Ovary (tissue), 9 donors: ENCODE measurements around the gene RFC3. TPM values are rescaled to one million over a fixed set of nuclear protein-coding genes. Genes with fewer than 3 reads are reported as not detected.

Experiments
- DNase-seq, 5 donors: peaks; one replicate each; pipeline ENCODE4 v3.0.0-alpha.2; 2019 to 2020
- H3K27ac ChIP-seq, 2 donors: fragments of 200-600 bp; one replicate each; pipeline versions ENCODE4 v1.5.1 to v1.8.0; 2019 to 2022
- H3K27me3 ChIP-seq: fragments of 200-600 bp; one replicate; pipeline ENCODE4 v1.8.0; 2022
- H3K36me3 ChIP-seq: fragments of 200-600 bp; sonication (generic); one replicate; pipeline ENCODE4 v1.5.1; 2019
- H3K4me1 ChIP-seq: one replicate; pipeline ENCODE4 v1.8.1; 2013; ENCODE audit warnings: mild to moderate bottlenecking, moderate library complexity; ENCODE audit not compliant: insufficient read depth
- H3K4me3 ChIP-seq: fragments of 200-600 bp; sonication (generic); one replicate; pipeline ENCODE4 v1.5.1; 2017
- H3K9me3 ChIP-seq, 2 donors: fragments of 200-600 bp in 1 of 2; sonication (generic) in 1 of 2; one replicate each; pipeline versions ENCODE4 v1.5.1 to v1.8.1; 2013 to 2019; ENCODE audit warnings: mild to moderate bottlenecking in 1 of 2, moderate library complexity in 1 of 2
- EP300 ChIP-seq: sonication (generic); formaldehyde crosslinking; IDR thresholded peaks from one replicate; pipeline ENCODE4 v1.6.1; 2017; ENCODE audit warnings: antibody characterized with exemption
- POLR2A ChIP-seq: fragments of 450-650 bp; IDR thresholded peaks from one replicate; pipeline ENCODE4 v1.6.1; 2017; ENCODE audit warnings: antibody characterized with exemption, mild to moderate bottlenecking, moderate library complexity
- WGBS, 3 donors: extraction: QIAGEN DNeasy Blood & Tissue Kit in 1 of 3; methylation state at CpG; one replicate each; pipeline versions ENCODE4 v1.1.5 to v1.1.7; 2013 to 2017; 5-methylcytosine and 5-hydroxymethylcytosine counted together
- intact Hi-C, 4 donors: fragments of 100-400 bp; cut with DNase I; formaldehyde crosslinking; loops; one replicate each; pipeline versions ENCODE4 v1.11.0 to v1.15.1; 2022 to 2023
- polyA plus RNA-seq, 2 donors: library from polyadenylated mRNA; stranded (reverse); fragments of 200-250 nt in 1 of 2; fragments of 350-450 nt in 1 of 2; fragmentation: Illumina TruSeq in 1 of 2; extraction: RNeasy Lipid Tissue Mini Kit (QIAGEN cat#74804) in 1 of 2; gene quantifications; one replicate each; pipeline ENCODE4 v1.2.3, GENCODE V29; 2013 to 2014
- total RNA-seq, 7 donors: library from RNA; depleted of rRNA in 2 of 7; stranded (reverse); fragments of >200 nt in 2 of 7; fragmentation: NEBNext Ultra II Directional in 3 of 7; extraction: Animal tissue kit (Norgen Biotek cat#: 25700) in 3 of 7; gene quantifications; one replicate each; pipeline versions ENCODE4 v1.1.0 to v1.2.4, GENCODE V29; 2016 to 2023
- TF ChIP-seq, protein P1 (sequence below), 3 donors: fragments of 450-650 bp in 2 of 3; fragments of 200-600 bp in 1 of 3; IDR thresholded peaks; one replicate each; pipeline versions ENCODE4 v1.5.1 to v1.8.0; 2016 to 2022; ENCODE audit warnings: antibody characterized with exemption in 3 of 3, mild to moderate bottlenecking in 1 of 3
- donor health status: DM: no; HTN: no; CAD: no; lungs with moderate emphysema.
- donor health status: DM: no; HTN: no; CAD: no.
- donor health status: Bipolar disorder and iron deficiency.
- donor health status: DM: yes; HTN: yes; CAD: no.
- donor health status: DM: no; HTN: no; CAD: no.
- donor health status: DM: yes; HTN: yes; CAD: no.

The RFC3 gene
- total and polyA plus RNA-seq, 9 donors = 6.9 to 9.4 (median 7.5) TPM

DNA sequence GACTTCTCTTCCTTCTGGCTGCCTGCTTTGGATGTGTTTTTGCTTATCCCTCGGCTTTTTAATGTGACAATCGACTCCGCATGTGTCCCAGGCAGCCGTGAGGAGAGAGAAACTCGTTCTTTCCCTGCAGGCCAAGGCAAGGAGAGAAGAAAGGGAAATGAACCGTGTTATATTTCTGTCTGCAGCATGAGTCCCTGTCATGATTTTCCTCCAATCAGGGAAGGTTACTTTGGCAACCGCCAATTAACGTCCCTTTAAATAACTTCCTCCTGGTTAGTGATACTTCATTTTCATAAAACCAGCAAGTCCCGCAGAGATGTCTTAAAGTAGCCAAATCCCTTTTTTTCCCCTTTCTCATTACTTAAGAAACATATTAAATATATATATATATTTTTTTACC is 42.6 kb downstream of the RFC3 start:
- H3K4me1 ChIP-seq = no peaks in the 10 kb centered on the region
- no peaks in the 10 kb centered on the region for H3K9me3 ChIP-seq
- intact Hi-C loops = no loop called here
- no peak overlapping the region for H3K27ac ChIP-seq
- no peak for TF ChIP-seq EP300
- no peak for TF ChIP-seq POLR2A
- TF ChIP-seq, protein P1, sequence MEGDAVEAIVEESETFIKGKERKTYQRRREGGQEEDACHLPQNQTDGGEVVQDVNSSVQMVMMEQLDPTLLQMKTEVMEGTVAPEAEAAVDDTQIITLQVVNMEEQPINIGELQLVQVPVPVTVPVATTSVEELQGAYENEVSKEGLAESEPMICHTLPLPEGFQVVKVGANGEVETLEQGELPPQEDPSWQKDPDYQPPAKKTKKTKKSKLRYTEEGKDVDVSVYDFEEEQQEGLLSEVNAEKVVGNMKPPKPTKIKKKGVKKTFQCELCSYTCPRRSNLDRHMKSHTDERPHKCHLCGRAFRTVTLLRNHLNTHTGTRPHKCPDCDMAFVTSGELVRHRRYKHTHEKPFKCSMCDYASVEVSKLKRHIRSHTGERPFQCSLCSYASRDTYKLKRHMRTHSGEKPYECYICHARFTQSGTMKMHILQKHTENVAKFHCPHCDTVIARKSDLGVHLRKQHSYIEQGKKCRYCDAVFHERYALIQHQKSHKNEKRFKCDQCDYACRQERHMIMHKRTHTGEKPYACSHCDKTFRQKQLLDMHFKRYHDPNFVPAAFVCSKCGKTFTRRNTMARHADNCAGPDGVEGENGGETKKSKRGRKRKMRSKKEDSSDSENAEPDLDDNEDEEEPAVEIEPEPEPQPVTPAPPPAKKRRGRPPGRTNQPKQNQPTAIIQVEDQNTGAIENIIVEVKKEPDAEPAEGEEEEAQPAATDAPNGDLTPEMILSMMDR (IDR thresholded peaks at IDR 0.05) = no peak
- H3K27me3 ChIP-seq = no peaks in the 10 kb centered on the region
- no peak overlapping the region for H3K4me3 ChIP-seq
- H3K36me3 ChIP-seq = no peaks in the 10 kb centered on the region
- WGBS, 3 donors = 92 to 96% (median 94%) methylated on average over 9 of the region's 9 CpGs
- DNase-seq = no peak

DNA sequence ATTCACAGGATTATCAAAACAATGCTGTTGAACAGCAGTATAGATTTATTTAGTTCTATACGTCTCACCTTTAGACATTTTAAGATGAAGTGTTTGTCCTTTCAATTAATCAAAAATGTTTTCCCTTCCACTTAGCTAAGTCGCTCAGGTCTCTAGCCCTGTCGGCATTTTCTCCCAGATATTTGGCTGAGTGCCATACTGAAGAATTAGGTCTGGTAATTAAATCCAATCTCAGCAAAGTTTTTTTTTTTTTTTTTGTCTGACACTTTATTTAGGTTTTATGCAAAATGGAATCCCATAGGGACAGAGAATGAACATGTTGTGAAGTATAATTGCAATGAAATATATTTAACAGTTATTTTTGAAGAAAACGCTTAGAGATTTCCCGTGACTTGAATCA is 44.1 kb downstream of the RFC3 start:
- intact Hi-C loops = no loop called here
- H3K27me3 ChIP-seq = no peaks in the 10 kb centered on the region
- no peak for DNase-seq
- no peaks in the 10 kb centered on the region for H3K4me1 ChIP-seq
- no peak overlapping the region for H3K27ac ChIP-seq
- WGBS, 3 donors = 70 to 76% (median 70%) methylated on average over 5 of the region's 5 CpGs
- H3K36me3 ChIP-seq = no peaks in the 10 kb centered on the region
- no peak overlapping the region for H3K4me3 ChIP-seq
- TF ChIP-seq EP300 (no peak), POLR2A (no peak)
- TF ChIP-seq, protein P1 (IDR thresholded peaks at IDR 0.05) = no peak
- no peaks in the 10 kb centered on the region for H3K9me3 ChIP-seq

DNA sequence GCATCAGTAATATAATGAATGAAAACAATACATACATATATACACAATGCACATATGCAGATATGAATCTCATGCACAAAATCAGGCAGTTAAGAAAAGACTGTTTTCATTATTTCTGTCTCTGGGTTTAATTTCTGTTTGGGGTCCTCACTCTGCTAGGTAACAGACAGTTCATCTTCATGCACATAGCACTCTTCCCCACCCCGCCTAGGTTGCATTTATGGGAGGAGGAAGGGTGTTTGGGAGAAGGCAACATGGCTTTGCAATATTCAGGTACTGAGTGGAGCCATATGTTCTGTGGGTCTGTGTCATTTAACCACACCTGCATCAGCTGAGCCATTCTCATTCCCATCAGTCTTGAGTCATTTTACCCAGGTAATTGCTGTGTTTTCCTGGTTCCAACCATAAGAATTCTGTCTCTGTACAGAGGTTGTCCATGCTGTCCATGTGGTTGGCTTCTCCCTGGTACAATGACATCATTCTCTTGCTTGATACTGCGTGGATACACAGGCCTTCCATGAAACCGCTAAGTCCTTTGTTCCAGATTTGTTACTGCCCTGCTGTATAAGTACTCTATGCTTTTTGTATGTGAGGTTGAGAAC is 45.3 kb downstream of the RFC3 start:
- Histone ChIP-seq H3K4me3 (no peak overlapping the region), H3K36me3 (no peaks in the 10 kb centered on the region), H3K27ac (no peak overlapping the region), H3K9me3 (no peaks in the 10 kb centered on the region), H3K4me1 (no peaks in the 10 kb centered on the region), H3K27me3 (no peaks in the 10 kb centered on the region)
- 64 to 65% (median 65%) methylated on average over 3 of the region's 3 CpGs for WGBS, 3 donors
- DNase-seq = no peak
- intact Hi-C loops = no loop called here
- TF ChIP-seq EP300 (no peak), POLR2A (no peak)
- TF ChIP-seq, protein P1 (IDR thresholded peaks at IDR 0.05) = no peak

DNA sequence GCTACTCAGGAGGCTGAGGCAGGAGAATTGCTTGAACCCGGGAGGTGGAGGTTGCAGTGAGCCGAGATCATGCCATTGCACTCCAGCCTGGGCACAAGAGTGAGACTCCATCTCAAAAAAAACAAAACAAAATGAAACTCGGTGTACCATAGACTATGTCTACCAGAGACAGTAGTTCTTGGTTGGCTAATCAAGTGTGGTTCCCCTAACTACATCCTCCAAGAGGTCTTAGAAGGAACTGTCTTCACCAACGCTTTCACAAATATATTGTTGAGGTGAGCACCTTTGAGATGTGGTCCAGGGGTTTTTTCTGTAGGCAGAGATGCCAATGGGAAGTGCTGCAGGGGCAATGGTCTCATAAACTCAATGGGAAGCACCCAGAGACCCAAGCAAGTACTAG is 48.0 kb downstream of the RFC3 start:
- H3K27me3 ChIP-seq = no peaks in the 10 kb centered on the region
- no peaks in the 10 kb centered on the region for H3K4me1 ChIP-seq
- no peak overlapping the region for H3K27ac ChIP-seq
- no peak for TF ChIP-seq EP300
- no peak for TF ChIP-seq POLR2A
- TF ChIP-seq, protein P1 (IDR thresholded peaks at IDR 0.05) = no peak
- no peak for DNase-seq
- 95 to 98% (median 97%) methylated on average over 4 of the region's 4 CpGs for WGBS, 3 donors
- intact Hi-C loops = no loop called here
- H3K4me3 ChIP-seq = no peak overlapping the region
- no peaks in the 10 kb centered on the region for H3K36me3 ChIP-seq
- H3K9me3 ChIP-seq = no peaks in the 10 kb centered on the region
